ENCODE data around the gene XRCC1.

The XRCC1 gene

GRCh38 chr19:43562698-43563241 lies 12.6 kb downstream of the XRCC1 start:
- H3K4me3 ChIP-seq (ENCODE audit: low read depth, low read length): no peak overlapping the region
- no peak for TF ChIP-seq CTCF (IDR thresholded peaks at IDR 0.05; ENCODE audit: borderline replicate concordance, insufficient read depth, low read depth, low read length)

GRCh38 chr19:43562226-43562697 lies 13.1 kb downstream of the XRCC1 start:
- TF ChIP-seq CTCF (IDR thresholded peaks at IDR 0.05; ENCODE audit: borderline replicate concordance, insufficient read depth, low read depth, low read length): no peak
- no peak overlapping the region for H3K4me3 ChIP-seq (ENCODE audit: low read depth, low read length)

GRCh38 chr19:43561139-43561970 lies 14.0 kb downstream of the XRCC1 start:
- no peak overlapping the region for H3K4me3 ChIP-seq (ENCODE audit: low read depth, low read length)
- TF ChIP-seq CTCF (IDR thresholded peaks at IDR 0.05; ENCODE audit: borderline replicate concordance, insufficient read depth, low read depth, low read length): no peak

GRCh38 chr19:43560687-43561086 lies 14.6 kb downstream of the XRCC1 start:
- H3K4me3 ChIP-seq (ENCODE audit: low read depth, low read length): no peak overlapping the region
- no peak for TF ChIP-seq CTCF (IDR thresholded peaks at IDR 0.05; ENCODE audit: borderline replicate concordance, insufficient read depth, low read depth, low read length)

- no peak overlapping the region for H3K4me3 ChIP-seq (ENCODE audit: low read depth, low read length)
- TF ChIP-seq CTCF (IDR thresholded peaks at IDR 0.05; ENCODE audit: borderline replicate concordance, insufficient read depth, low read depth, low read length): peak; percentile 96
Measured at GRCh38 chr19:43555185-43555770, 20.0 kb downstream of the XRCC1 start.

- TF ChIP-seq CTCF (IDR thresholded peaks at IDR 0.05; ENCODE audit: borderline replicate concordance, insufficient read depth, low read depth, low read length): no peak
Measured at GRCh38 chr19:43554317-43554895, 20.9 kb downstream of the XRCC1 start.

More at GRCh38 chr19:43554317-43554895, 20.9 kb downstream of the XRCC1 start:
- H3K4me3 ChIP-seq (ENCODE audit: low read depth, low read length): no peak overlapping the region

Data from GM12875 (cell line).